Left ventricle myocardium superior (tissue), 1 donor: ENCODE results near the gene CD84. TPM values are rescaled to one million over a fixed set of nuclear protein-coding genes. Genes with fewer than 3 reads are reported as not detected.
"Not testable (repeated sequence)": the region's sequence is repeated elsewhere in the genome, so short reads cannot be mapped to it uniquely, and the experiment has no call there.

Experiments used
- ATAC-seq: fragments of 200-7000 bp; cut with Tn5 transposase; one replicate; pipeline ENCODE4 v1.9.1; 2020; ENCODE audit warnings: mild to moderate bottlenecking, moderate library complexity
- DNase-seq: peaks from one replicate; pipeline ENCODE4 v3.0.0-alpha.2; 2020
- intact Hi-C: fragments of 100-400 bp; cut with micrococcal nuclease; formaldehyde crosslinking; loops from one replicate; pipeline ENCODE4 v1.11.0; 2022
- total RNA-seq: library from RNA; stranded (reverse); fragmentation: NEBNext Ultra II Directional; extraction: Animal tissue kit (Norgen Biotek cat#: 25700); gene quantifications from one replicate; pipeline ENCODE4 v1.2.1, GENCODE V29; 2021
- donor health status: DM: no; HTN: yes; CAD: no; lungs with severe emphysema.

The CD84 gene
- total RNA-seq, 1 donor from 2014 or later = 2.8 TPM

GRCh38 chr1:160578175-160578524, 1.1 kb downstream of the CD84 start:
- intact Hi-C loops = no loop called here
- ATAC-seq (no peak), DNase-seq (no peak)

- no peak for ATAC-seq
- DNase-seq = no peak
- intact Hi-C loops = no loop called here
Measured at GRCh38 chr1:160577671-160578070, 1.6 kb downstream of the CD84 start.

GRCh38 chr1:160576884-160577283, 2.4 kb downstream of the CD84 start:
- ATAC-seq (no peak), DNase-seq (no peak)
- intact Hi-C loops = no loop called here

GRCh38 chr1:160576390-160576789, 2.9 kb downstream of the CD84 start:
- DNase-seq = no peak
- ATAC-seq = peak; percentile 37
- intact Hi-C loops = no loop called here

- ATAC-seq = peak; percentile 80
- DNase-seq = no peak
- intact Hi-C loops = no loop called here
Measured at GRCh38 chr1:160575112-160575664, 4.1 kb downstream of the CD84 start.

GRCh38 chr1:160570840-160571239, 8.5 kb downstream of the CD84 start:
- ATAC-seq = peak; percentile 30
- intact Hi-C loops = no loop called here
- no peak for DNase-seq

GRCh38 chr1:160569806-160570205, 9.5 kb downstream of the CD84 start:
- intact Hi-C loops = no loop called here
- ATAC-seq (no peak), DNase-seq (no peak)

GRCh38 chr1:160567858-160568682, 11.2 kb downstream of the CD84 start:
- ATAC-seq = no peak
- intact Hi-C loops = no loop called here

GRCh38 chr1:160567341-160567740, 12.0 kb downstream of the CD84 start:
- DNase-seq (no peak), ATAC-seq (no peak)
- intact Hi-C loops = no loop called here

More at GRCh38 chr1:160567858-160568682, 11.2 kb downstream of the CD84 start:
- no peak for DNase-seq

- DNase-seq = no peak
- intact Hi-C loops = no loop called here
- peak; percentile 27 for ATAC-seq
Measured at GRCh38 chr1:160565564-160565963, 13.7 kb downstream of the CD84 start.

GRCh38 chr1:160563230-160563629, 16.1 kb downstream of the CD84 start:
- DNase-seq, intact Hi-C loops, ATAC-seq: not testable (repeated sequence)

GRCh38 chr1:160562745-160563144, 16.6 kb downstream of the CD84 start:
- ATAC-seq, intact Hi-C loops, DNase-seq: not testable (repeated sequence)

- ATAC-seq (no peak), DNase-seq (no peak)
- intact Hi-C loops = no loop called here
Measured at GRCh38 chr1:160560806-160561205, 18.5 kb downstream of the CD84 start.

GRCh38 chr1:160560045-160560705, 19.1 kb downstream of the CD84 start:
- DNase-seq = no peak
- no peak for ATAC-seq
- intact Hi-C loops = no loop called here

- intact Hi-C loops, DNase-seq: not testable (repeated sequence)
Measured at GRCh38 chr1:160559437-160559836, 19.9 kb downstream of the CD84 start.

GRCh38 chr1:160558660-160559380, 20.5 kb downstream of the CD84 start:
- intact Hi-C loops = no loop called here
- ATAC-seq = no peak

More at GRCh38 chr1:160559437-160559836, 19.9 kb downstream of the CD84 start:
- not testable (repeated sequence) for ATAC-seq

GRCh38 chr1:160553778-160554177, 25.5 kb downstream of the CD84 start:
- DNase-seq (no peak), ATAC-seq (no peak)
- intact Hi-C loops = no loop called here

More at GRCh38 chr1:160558660-160559380, 20.5 kb downstream of the CD84 start:
- no peak for DNase-seq

- DNase-seq (no peak), ATAC-seq (no peak)
- intact Hi-C loops = no loop called here
Measured at GRCh38 chr1:160552425-160552824, 26.9 kb downstream of the CD84 start.

GRCh38 chr1:160550572-160551034, 28.7 kb downstream of the CD84 start:
- intact Hi-C loops = no loop called here

GRCh38 chr1:160549665-160550006, 29.7 kb downstream of the CD84 start:
- ATAC-seq (no peak), DNase-seq (no peak)
- intact Hi-C loops = no loop called here

More at GRCh38 chr1:160550572-160551034, 28.7 kb downstream of the CD84 start:
- peak; percentile 44 for DNase-seq
- no peak for ATAC-seq
